Naive B cell (primary cell): ENCODE results near the gene ACTR1A. TPM values are rescaled to one million over a fixed set of nuclear protein-coding genes. Genes with fewer than 3 reads are reported as not detected.
A peak's percentile ranks its signal among the peaks of the same experiment; 100 is the strongest.

Experiments used
- ATAC-seq, 2 donors: fragments of 150-1000 bp; cut with Tn5 transposase; 2 replicates each; pipeline ENCODE4 v1.10.0; 2021; ENCODE audit warnings: low read depth in 2 of 2, mild to moderate bottlenecking in 2 of 2, moderate library complexity in 2 of 2
- DNase-seq: peaks from one replicate; pipeline ENCODE4 v3.0.0; 2022
- H3K27ac Mint-ChIP-seq, 6 donors: one replicate each; pipeline ENCODE4 v1.8.0; 2020 to 2022; ENCODE audit warnings: mild to moderate bottlenecking in 6 of 6, mixed read lengths in 6 of 6, moderate library complexity in 5 of 6, inconsistent platforms in 2 of 6
- H3K27me3 Mint-ChIP-seq, 3 donors: one replicate each; pipeline ENCODE4 v1.8.0; 2021 to 2022; ENCODE audit warnings: mixed read lengths in 3 of 3, mild to moderate bottlenecking in 1 of 3
- H3K36me3 Mint-ChIP-seq, 2 donors: one replicate each; pipeline ENCODE4 v1.8.0; 2020 to 2022; ENCODE audit warnings: mixed read lengths in 2 of 2, inconsistent platforms in 1 of 2, mild to moderate bottlenecking in 1 of 2
- H3K4me1 Mint-ChIP-seq, 3 donors: one replicate each; pipeline ENCODE4 v1.8.0; 2020 to 2022; ENCODE audit warnings: mixed read lengths in 3 of 3, inconsistent platforms in 1 of 3, mild to moderate bottlenecking in 1 of 3, moderate library complexity in 1 of 3
- H3K4me3 Mint-ChIP-seq, 8 donors: one replicate each; pipeline ENCODE4 v1.8.0; 2020 to 2022; ENCODE audit warnings: mild to moderate bottlenecking in 8 of 8, mixed read lengths in 8 of 8, moderate library complexity in 8 of 8, inconsistent platforms in 2 of 8
- H3K9me3 Mint-ChIP-seq, 7 donors: one replicate each; pipeline ENCODE4 v1.8.0; 2020 to 2022; ENCODE audit warnings: mixed read lengths in 7 of 7, mild to moderate bottlenecking in 5 of 7, inconsistent platforms in 2 of 7, moderate library complexity in 1 of 7
- polyA plus RNA-seq, 6 donors: library from polyadenylated mRNA; unstranded; fragments of 300-500 nt; fragmentation: Illumina TruSeq; gene quantifications; one replicate each; pipeline ENCODE4 v1.2.3, GENCODE V29; 2021; ENCODE audit warnings: low read depth in 6 of 6

ACTR1A gene
- polyA plus RNA-seq, 6 donors from 2014 or later, result 41.8 to 66.6 (median 45.1) TPM

DNA sequence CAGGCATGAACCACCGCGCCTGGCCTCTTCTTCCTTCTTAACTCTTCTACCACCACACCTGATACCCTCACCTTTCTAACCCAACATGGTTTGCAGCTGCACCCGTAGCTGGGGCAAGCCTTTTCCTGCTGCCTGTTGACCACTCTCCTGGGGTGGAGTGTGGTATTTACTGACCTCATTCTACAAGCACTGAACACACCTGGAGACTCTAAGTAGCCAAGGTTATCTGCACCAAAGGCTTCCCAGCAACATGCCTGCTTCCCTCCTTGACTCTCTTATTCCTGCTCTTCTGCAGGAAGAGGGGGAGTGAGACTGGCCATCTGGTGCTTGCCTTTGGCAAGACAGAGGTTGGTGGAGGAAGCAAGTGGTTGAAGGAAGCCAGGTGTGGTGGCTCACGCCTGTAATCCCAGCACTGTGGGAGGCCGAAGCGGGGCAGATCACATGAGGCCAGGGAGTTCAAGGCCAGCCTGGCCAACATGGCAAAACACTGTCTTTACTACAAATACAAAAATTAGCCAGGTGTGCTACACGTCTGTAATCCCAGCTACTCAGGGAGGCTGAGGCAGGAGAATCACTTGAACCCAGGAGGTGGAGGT, 10.1 kb downstream of the ACTR1A start:
- peak overlapping the region in 3 of 6 donors; percentile 47 to 95 (median 74) for H3K27ac Mint-ChIP-seq
- no peaks in the 10 kb centered on the region for H3K9me3 Mint-ChIP-seq
- DNase-seq (no peak), ATAC-seq (no peak)
- peaks cover 6 to 7% of the 10 kb centered on the region in 2 donors for H3K36me3 Mint-ChIP-seq
- H3K4me3 Mint-ChIP-seq, result no peak overlapping the region
- peaks cover 12 to 22% (median 14%) of the 10 kb centered on the region in 3 donors for H3K4me1 Mint-ChIP-seq
- H3K27me3 Mint-ChIP-seq, result no peaks in the 10 kb centered on the region

DNA sequence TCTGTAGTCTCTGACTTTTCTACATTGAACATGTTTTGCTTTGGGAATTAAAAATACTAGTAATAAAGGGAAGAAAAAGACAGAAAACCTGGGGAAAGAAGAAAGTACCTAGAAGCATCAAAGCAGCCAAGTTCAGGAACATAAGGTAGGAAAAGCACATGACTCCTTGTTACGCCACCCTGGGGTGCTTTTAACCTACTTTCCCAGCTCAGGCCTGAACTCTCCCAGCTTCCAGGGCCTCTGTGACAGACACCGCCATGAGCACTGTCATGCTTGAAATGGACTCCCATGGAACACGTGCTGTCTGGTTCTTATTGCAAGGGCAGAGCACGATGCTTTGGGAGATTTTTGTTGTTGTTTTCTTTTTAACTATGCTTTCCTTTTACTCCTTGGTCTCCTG, 11.4 kb downstream of the ACTR1A start:
- H3K27me3 Mint-ChIP-seq, result no peaks in the 10 kb centered on the region
- ATAC-seq, result no peak
- H3K36me3 Mint-ChIP-seq, result peaks cover 6 to 7% of the 10 kb centered on the region in 2 donors
- H3K4me3 Mint-ChIP-seq, result no peak overlapping the region
- peak overlapping the region in 1 of 6 donors; percentile 22 for H3K27ac Mint-ChIP-seq
- no peaks in the 10 kb centered on the region for H3K9me3 Mint-ChIP-seq
- no peak for DNase-seq
- H3K4me1 Mint-ChIP-seq, result peaks cover 12 to 22% (median 14%) of the 10 kb centered on the region in 3 donors

DNA sequence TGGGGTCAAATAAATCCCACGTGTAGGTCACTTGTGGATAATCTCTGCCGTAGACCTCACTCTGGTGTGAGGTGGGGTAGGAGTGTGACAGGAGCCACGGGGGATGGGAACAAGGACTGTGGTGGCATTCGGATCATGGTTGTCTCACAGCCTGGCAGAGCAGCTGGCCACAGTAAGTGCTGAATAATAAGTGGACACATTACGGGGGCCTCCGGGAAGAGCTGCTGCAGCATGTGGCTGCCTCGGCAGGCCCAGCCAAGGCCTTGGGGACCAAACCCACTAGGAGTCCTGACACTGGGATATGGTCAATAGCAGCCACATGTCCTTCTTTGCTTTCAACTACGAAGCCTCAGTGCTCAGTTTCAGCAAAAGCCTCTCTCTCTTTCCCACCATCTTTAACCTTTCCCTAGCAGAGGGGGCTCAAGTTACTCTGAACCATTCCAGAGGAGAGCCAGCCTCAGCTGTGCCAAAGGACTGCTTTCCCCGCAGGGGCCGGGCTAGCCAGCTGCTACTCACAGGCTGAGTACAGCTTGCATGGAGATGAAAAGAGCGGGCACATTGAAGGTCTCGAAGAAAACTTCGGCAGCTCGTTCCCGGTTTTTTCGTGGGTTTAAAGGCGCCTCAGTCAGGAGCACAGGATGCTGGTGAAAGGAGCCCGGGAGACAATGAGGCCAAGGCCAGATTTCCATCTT, 17.3 kb downstream of the ACTR1A start:
- Mint-ChIP-seq H3K9me3 (no peaks in the 10 kb centered on the region), H3K27me3 (no peaks in the 10 kb centered on the region), H3K27ac (peak overlapping the region in 1 of 6 donors; percentile 75), H3K4me1 (no peaks in the 10 kb centered on the region), H3K4me3 (no peak overlapping the region), H3K36me3 (no peaks in the 10 kb centered on the region)
- DNase-seq (no peak), ATAC-seq (no peak)

DNA sequence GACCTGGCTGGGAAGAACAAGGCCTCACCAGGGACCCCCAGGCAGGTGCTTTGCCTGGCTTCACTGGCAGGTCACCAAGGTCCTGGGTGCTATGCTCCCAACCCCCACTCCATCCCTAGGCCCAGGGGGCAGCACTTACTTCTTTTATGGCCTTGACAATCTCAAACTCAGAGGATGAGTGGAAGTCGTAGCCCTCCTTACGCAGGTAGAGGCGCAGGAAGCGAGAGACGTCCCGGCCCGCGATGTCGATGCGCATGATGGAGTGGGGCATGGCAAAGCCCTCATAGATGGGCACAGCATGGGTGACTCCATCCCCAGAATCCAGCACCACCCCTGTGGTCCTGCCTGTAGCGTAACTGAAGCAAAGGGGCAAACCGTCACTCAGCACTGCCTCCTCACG, 18.5 kb downstream of the ACTR1A start:
- Mint-ChIP-seq H3K9me3 (no peaks in the 10 kb centered on the region), H3K27me3 (no peaks in the 10 kb centered on the region), H3K4me1 (peaks cover 2 to 6% (median 3%) of the 10 kb centered on the region in 3 donors), H3K27ac (no peak overlapping the region), H3K36me3 (no peaks in the 10 kb centered on the region), H3K4me3 (no peak overlapping the region)
- DNase-seq, result no peak
- no peak for ATAC-seq

DNA sequence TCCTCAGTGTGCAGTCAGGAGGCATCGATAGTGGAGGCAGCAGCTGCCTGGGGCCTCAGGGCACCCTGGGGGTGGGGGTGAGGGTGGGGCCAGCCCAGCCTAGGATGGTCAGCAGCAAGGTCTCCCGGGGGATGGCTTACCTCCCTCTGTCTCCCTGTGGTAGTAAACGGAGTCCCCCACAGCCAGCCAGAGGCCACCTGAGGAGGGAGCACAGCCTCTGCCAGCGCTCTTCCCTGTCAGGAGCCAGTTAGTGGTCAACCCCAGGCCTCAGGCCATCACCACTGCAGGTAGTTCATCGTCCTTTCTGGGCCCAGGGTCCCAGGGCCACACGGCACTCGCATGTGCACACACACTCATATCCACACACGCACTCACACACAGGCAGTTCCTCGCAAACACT, 22.1 kb downstream of the ACTR1A start:
- H3K4me1 Mint-ChIP-seq, result peaks cover 6 to 11% (median 8%) of the 10 kb centered on the region in 3 donors
- no peaks in the 10 kb centered on the region for H3K27me3 Mint-ChIP-seq
- no peak for ATAC-seq
- H3K9me3 Mint-ChIP-seq, result no peaks in the 10 kb centered on the region
- H3K27ac Mint-ChIP-seq, result no peak overlapping the region
- DNase-seq, result no peak
- H3K36me3 Mint-ChIP-seq, result no peaks in the 10 kb centered on the region
- H3K4me3 Mint-ChIP-seq, result no peak overlapping the region

DNA sequence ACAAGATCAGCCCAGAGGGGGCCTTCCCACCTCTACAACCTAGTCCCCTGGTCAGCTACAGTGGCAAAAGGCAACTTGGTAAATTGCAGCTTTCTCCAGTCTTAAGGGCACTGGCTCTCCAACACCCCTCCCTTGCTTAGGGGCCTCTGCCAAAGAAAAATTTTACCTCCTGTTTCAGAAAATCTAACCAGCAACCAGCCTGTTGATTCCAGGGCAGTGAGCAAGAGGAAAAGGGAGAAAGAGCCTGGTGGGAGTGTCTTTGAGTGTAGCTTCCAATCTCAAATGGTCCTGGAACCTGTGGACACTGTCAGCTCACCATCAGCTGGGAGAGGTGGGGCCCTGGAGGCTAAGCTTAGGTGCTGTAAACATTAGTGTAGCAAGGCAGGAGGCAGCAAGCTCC, 22.9 kb downstream of the ACTR1A start:
- Mint-ChIP-seq H3K9me3 (no peaks in the 10 kb centered on the region), H3K27me3 (no peaks in the 10 kb centered on the region), H3K27ac (peak overlapping the region in 3 of 6 donors; percentile 60 to 77 (median 63)), H3K4me3 (no peak overlapping the region), H3K36me3 (no peaks in the 10 kb centered on the region), H3K4me1 (peaks cover 6 to 11% (median 8%) of the 10 kb centered on the region in 3 donors)
- DNase-seq (no peak), ATAC-seq (no peak)

DNA sequence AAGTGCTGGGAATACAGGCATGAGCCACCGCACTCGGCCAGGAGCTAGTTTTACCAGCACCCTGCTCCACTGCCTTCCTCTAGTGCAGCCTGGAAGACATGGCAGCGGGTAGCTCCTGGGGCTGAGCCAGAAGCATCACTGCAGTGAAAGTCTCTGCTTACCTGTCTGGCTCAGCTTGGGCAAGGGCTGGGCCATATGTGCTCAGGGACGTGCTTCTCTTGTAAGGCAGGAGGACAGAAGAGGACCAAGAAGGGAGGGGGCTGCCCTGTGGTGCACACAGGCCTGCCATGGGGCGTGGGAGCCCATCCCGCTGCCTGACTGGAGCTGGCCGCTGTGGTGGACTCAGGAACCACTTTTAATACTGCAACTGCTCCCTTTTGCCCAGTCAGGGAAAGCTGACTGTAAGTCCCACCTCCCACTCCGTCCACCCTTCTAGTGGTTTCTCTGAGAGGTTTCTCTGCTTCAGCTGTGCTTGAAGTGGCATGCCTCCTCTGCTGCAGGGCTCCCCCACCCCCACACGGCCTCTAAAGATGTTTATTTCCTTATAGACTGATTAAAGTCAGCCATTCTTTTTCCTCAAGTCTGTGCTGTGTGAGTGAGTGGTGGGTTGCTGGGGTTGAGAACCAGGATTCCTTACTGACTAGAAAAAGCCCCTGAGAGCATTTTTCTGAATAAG, 25.9 kb downstream of the ACTR1A start:
- no peaks in the 10 kb centered on the region for H3K27me3 Mint-ChIP-seq
- ATAC-seq (no peak), DNase-seq (no peak)
- H3K36me3 Mint-ChIP-seq, result no peaks in the 10 kb centered on the region
- H3K27ac Mint-ChIP-seq, result no peak overlapping the region
- H3K9me3 Mint-ChIP-seq, result no peaks in the 10 kb centered on the region
- H3K4me1 Mint-ChIP-seq, result peaks cover 8 to 14% (median 11%) of the 10 kb centered on the region in 3 donors
- H3K4me3 Mint-ChIP-seq, result no peak overlapping the region

DNA sequence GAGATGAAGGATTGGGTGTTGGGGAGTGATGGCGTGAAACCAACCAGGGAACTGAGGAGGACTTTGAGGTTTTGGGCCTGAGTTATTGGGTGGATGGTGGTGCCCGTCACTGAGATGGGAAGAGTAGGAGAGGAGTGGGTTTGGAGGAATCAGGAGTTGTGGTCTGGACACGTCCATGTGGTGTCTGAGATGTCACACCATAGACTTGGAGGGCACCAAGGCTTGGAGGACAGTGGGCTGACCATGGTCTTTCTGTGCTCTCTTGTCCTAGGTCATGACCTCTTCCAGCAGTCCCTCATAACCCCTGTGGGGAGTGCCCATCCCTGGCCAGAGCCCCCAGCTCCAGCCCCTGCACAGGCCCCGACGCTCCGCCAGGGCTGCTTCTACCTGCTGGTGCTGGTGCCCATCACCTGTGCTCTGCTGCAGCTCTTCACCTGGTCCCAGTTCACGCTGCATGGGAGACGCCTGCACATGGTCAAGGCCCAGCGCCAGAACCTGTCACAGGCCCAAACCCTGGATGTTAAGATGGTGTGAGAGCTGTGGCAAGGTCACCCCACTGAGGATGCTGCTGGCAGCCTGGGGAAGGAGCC, 27.0 kb downstream of the ACTR1A start:
- H3K27ac Mint-ChIP-seq, result peak overlapping the region in 2 of 6 donors; percentile 72 to 76
- H3K36me3 Mint-ChIP-seq, result no peaks in the 10 kb centered on the region
- H3K4me3 Mint-ChIP-seq, result peak overlapping the region in 1 of 8 donors; percentile 23
- peaks cover 8 to 14% (median 11%) of the 10 kb centered on the region in 3 donors for H3K4me1 Mint-ChIP-seq
- no peaks in the 10 kb centered on the region for H3K27me3 Mint-ChIP-seq
- ATAC-seq (no peak), DNase-seq (no peak)
- H3K9me3 Mint-ChIP-seq, result no peaks in the 10 kb centered on the region

DNA sequence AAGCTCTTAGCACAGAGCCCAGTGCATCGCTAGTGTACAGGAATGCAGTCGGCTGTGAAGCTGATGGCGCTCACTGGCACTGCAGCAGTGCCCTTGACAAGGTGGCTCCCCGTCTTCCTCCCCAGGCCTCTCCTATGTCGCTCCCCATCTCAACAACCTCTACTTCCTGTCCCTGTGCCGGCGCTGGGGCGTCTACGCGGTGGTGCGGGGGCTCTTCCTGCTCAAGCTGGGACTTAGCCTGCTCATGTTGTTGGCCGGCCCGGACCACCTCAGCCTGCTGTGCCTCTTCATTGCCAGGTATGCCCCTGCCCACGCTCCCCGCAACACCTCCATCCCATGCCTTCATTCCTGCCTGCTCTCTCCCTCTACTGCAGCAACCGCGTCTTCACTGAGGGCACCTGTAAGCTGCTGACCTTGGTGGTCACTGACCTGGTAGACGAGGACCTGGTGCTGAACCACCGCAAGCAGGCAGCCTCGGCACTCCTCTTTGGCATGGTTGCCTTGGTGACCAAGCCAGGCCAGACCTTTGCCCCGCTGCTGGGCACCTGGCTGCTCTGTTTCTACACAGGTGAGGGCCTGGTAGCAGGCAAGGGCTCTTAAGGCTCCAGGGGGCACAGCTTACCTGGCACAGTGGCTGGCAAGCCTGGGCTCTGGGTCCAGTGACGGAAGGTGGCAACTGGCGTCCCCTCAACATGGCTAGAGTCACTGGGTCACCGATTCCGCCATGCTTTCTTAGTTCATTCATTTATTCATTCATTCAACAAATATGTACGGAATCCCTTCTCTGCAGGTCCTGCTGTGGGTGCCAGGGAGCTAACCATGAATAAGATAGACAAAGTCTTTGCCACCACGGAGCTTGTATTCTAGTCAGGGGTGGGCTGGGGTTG, 28.8 kb downstream of the ACTR1A start:
- H3K9me3 Mint-ChIP-seq, result no peaks in the 10 kb centered on the region
- no peaks in the 10 kb centered on the region for H3K27me3 Mint-ChIP-seq
- DNase-seq, result no peak
- no peak overlapping the region for H3K4me3 Mint-ChIP-seq
- H3K36me3 Mint-ChIP-seq, result no peaks in the 10 kb centered on the region
- H3K4me1 Mint-ChIP-seq, result peaks cover 1 to 5% (median 5%) of the 10 kb centered on the region in 3 donors
- H3K27ac Mint-ChIP-seq, result peak overlapping the region in 2 of 6 donors; percentile 63 to 76
- no peak for ATAC-seq

DNA sequence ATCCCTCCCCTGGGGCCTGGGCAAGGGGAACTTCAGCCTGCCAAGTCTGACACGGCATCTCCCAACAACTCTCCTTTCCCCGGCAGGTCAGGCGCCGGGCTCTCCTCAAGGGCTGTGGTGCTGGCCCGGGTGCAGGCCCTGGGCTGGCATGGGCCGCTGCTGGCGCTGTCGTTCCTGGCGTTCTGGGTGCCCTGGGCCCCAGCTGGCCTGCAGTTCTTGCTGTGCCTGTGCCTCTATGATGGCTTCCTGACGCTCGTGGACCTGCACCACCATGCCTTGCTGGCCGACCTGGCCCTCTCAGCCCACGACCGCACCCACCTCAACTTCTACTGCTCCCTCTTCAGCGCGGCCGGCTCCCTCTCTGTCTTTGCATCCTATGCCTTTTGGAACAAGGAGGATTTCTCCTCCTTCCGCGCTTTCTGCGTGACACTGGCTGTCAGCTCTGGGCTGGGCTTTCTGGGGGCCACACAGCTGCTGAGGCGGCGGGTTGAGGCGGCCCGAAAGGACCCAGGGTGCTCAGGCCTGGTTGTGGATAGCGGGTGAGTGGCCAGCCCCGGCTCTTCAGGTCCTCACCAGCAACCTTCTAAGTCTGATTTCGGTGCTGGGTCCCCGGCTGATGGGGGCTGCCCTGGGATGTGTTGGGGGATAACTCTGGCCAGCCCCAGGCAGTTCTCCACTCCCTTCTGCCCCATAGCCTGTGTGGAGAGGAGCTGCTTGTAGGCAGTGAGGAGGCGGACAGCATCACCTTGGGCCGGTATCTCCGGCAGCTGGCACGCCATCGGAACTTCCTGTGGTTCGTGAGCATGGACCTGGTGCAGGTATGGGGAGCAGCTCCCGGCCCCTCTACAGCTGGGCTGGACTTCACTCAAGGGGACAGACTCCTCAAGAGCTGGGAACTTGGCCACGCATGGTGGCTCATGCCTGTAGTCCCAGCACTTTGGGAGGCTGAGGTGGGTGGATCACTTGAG, 31.6 kb downstream of the ACTR1A start:
- Mint-ChIP-seq H3K27me3 (no peaks in the 10 kb centered on the region), H3K27ac (no peak overlapping the region), H3K4me3 (no peak overlapping the region), H3K36me3 (no peaks in the 10 kb centered on the region), H3K4me1 (peaks cover 0 to 5% (median 2%) of the 10 kb centered on the region in 3 donors), H3K9me3 (no peaks in the 10 kb centered on the region)
- no peak for DNase-seq
- no peak for ATAC-seq

DNA sequence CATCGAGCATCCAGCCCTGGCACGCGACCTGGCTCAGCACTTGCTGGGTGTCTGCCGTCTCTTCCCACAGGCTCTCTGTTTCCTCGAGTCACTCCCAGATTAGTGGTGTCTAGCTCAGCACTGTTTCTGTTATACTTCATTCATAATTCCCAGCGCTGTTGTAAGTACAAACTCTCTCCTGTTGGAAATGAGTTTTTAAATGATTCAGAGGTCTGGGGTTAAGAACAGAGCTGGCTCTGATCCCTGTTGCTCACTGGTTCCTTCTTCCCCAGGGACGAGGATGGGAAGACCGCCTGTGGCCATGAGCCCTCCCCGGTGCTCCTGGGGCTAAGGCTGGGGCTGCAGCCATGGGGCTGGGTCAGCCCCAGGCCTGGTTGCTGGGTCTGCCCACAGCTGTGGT, 33.8 kb downstream of the ACTR1A start:
- H3K27me3 Mint-ChIP-seq, result peaks cover 0 to 4% (median 0%) of the 10 kb centered on the region in 3 donors
- no peak for DNase-seq
- no peak for ATAC-seq
- H3K4me1 Mint-ChIP-seq, result peaks cover 3 to 4% (median 3%) of the 10 kb centered on the region in 3 donors
- peak overlapping the region in 1 of 6 donors; percentile 60 for H3K27ac Mint-ChIP-seq
- H3K4me3 Mint-ChIP-seq, result no peak overlapping the region
- no peaks in the 10 kb centered on the region for H3K9me3 Mint-ChIP-seq
- no peaks in the 10 kb centered on the region for H3K36me3 Mint-ChIP-seq

DNA sequence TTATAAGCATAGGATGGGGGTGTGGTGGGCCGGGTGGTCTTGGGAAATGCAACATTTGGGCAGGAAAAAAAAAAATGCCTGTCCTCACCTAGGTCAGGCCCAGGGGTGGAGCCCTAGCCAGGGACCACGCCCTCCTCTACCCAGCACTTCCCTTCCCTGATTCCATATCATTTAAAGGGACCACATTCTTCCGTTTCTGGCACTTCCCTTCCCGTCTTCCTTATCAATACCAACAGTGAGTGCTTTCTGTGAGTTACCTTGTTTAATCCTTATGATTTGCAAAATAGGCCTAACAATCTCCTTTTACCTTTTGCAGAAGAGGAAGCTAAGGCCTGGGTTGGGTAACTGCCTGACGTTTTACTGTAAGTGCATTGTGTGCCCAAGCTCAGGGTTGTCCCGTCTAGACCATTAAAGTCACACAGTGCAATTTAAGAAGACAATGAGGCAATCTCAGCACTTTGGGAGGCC, 34.5 kb downstream of the ACTR1A start:
- Mint-ChIP-seq H3K27me3 (peaks cover 0 to 10% (median 0%) of the 10 kb centered on the region in 3 donors), H3K9me3 (no peaks in the 10 kb centered on the region), H3K36me3 (no peaks in the 10 kb centered on the region), H3K27ac (no peak overlapping the region), H3K4me3 (no peak overlapping the region), H3K4me1 (peaks cover 0 to 9% (median 6%) of the 10 kb centered on the region in 3 donors)
- no peak for DNase-seq
- ATAC-seq, result no peak
